GM11168 (cell line): ENCODE results near the gene VWA5B2.

Experiments
- in situ Hi-C: fragments of 300-500 bp; cut with MboI; formaldehyde crosslinking; loops from one replicate; pipeline ENCODE4 v1.12.0; 2022; ENCODE audit warnings: low sequenced_read_pairs; ENCODE audit not compliant: unreplicated experiment

The VWA5B2 gene

GRCh38 chr3:184240384-184241140 is 11.2 kb downstream of the VWA5B2 start:
- in situ Hi-C loops = no loop called here

GRCh38 chr3:184241141-184241446 is 11.7 kb downstream of the VWA5B2 start:
- in situ Hi-C loops = no loop called here

- in situ Hi-C loops = no loop called here
Observed at GRCh38 chr3:184241447-184242296, 12.3 kb downstream of the VWA5B2 start.

GRCh38 chr3:184242297-184242685 is 12.9 kb downstream of the VWA5B2 start:
- in situ Hi-C loops = no loop called here

- in situ Hi-C loops = no loop called here
Observed at GRCh38 chr3:184248454-184249411, 19.3 kb downstream of the VWA5B2 start, which contains the start of gene ALG3. ALG3 (minus strand) TSS chr3:184248962; CDS start chr3:184248940, 22 bp downstream.

GRCh38 chr3:184249412-184250166 is 20.2 kb downstream of the VWA5B2 start, which contains the start of gene EEF1AKMT4:
EEF1AKMT4 (plus strand) TSS chr3:184249672; CDS start chr3:184249695, 23 bp downstream.
- in situ Hi-C loops = loop anchor here (25.0 kb wide), 1 partner anchor 362 kb away; the partner anchor contains the start of gene PARL

- in situ Hi-C loops = loop anchor here (25.0 kb wide), 1 partner anchor 363 kb away; the partner anchor contains the start of gene PARL
Observed at GRCh38 chr3:184250167-184250828, 20.9 kb downstream of the VWA5B2 start.

- in situ Hi-C loops = loop anchor here (25.0 kb wide), 1 partner anchor 368 kb away; the partner anchor contains the start of gene PARL
Observed at GRCh38 chr3:184255291-184256039, 26.1 kb downstream of the VWA5B2 start.

GRCh38 chr3:184257083-184257915 is 27.9 kb downstream of the VWA5B2 start:
- in situ Hi-C loops = loop anchor here (25.0 kb wide), 1 partner anchor 370 kb away; the partner anchor contains the start of gene PARL

GRCh38 chr3:184258926-184259325 is 29.5 kb downstream of the VWA5B2 start:
- in situ Hi-C loops = loop anchor here (25.0 kb wide), 1 partner anchor 372 kb away; the partner anchor contains the start of gene PARL

GRCh38 chr3:184259396-184259877 is 30.1 kb downstream of the VWA5B2 start:
- in situ Hi-C loops = loop anchor here (25.0 kb wide), 1 partner anchor 372 kb away; the partner anchor contains the start of gene PARL

- in situ Hi-C loops = loop anchor here (25.0 kb wide), 1 partner anchor 373 kb away; the partner anchor contains the start of gene PARL
Observed at GRCh38 chr3:184259878-184260723, 30.7 kb downstream of the VWA5B2 start.

GRCh38 chr3:184260724-184261269 is 31.4 kb downstream of the VWA5B2 start:
- in situ Hi-C loops = loop anchor here (25.0 kb wide), 1 partner anchor 373 kb away; the partner anchor contains the start of gene PARL

GRCh38 chr3:184261270-184261853 is 32.0 kb downstream of the VWA5B2 start, which contains the start of gene CAMK2N2:
CAMK2N2 (minus strand) TSS chr3:184261553; CDS start chr3:184261285, 268 bp downstream.
- in situ Hi-C loops = loop anchor here (25.0 kb wide), 1 partner anchor 374 kb away; the partner anchor contains the start of gene PARL
